IMR-90 (cell line): ENCODE measurements around the gene ZNF341. TPM values are rescaled to one million over a fixed set of nuclear protein-coding genes. Genes with fewer than 3 reads are reported as not detected.

Source experiments
- ATAC-seq: fragments of 200-7000 bp; cut with Tn5 transposase; 2 replicates; pipeline ENCODE4 v1.9.1; 2020; ENCODE audit warnings: low read depth, mild to moderate bottlenecking, moderate library complexity
- BruUV-seq: library from RNA; stranded (reverse); fragments of 400-500 nt; replicated peaks from 2 replicates; lab custom pipeline; 2021; lab: Mats Ljungman, UMichigan
- CTCF ChIA-PET: fragments of 300-600 bp; formaldehyde crosslinking; extraction: SDS; loops from one replicate; lab custom pipeline; 2021; ENCODE audit warnings: antibody characterized with exemption; lab: Yijun Ruan, JAX
- POLR2A ChIA-PET: fragments of 300-600 bp; sonication (Branson Sonifier 250); formaldehyde crosslinking; loops from one replicate; lab custom pipeline; 2022; ENCODE audit warnings: antibody characterized with exemption; ENCODE audit not compliant: unreplicated experiment; lab: Charles Lee
- DNase-seq: peaks from one replicate; pipeline ENCODE4 v3.0.0; 2013
- H2AFZ ChIP-seq: replicated peaks from 2 replicates; pipeline ENCODE3; 2013; ENCODE audit warnings: low read length, mild to moderate bottlenecking; ENCODE audit not compliant: poor library complexity
- H2AK5ac ChIP-seq: 2 replicates; pipeline ENCODE4 v1.6.1; 2013; ENCODE audit warnings: low read depth, low read length, inconsistent platforms
- H2AK9ac ChIP-seq: replicated peaks from 2 replicates; pipeline ENCODE3; 2013; ENCODE audit warnings: mild to moderate bottlenecking, low read depth, low read length, moderate library complexity; ENCODE audit not compliant: poor library complexity
- H2BK120ac ChIP-seq: 2 replicates; pipeline ENCODE4 v1.6.1; 2013; ENCODE audit warnings: low read depth, low read length, inconsistent platforms
- H2BK15ac ChIP-seq: 3 replicates; pipeline ENCODE4 v1.6.1; 2013; ENCODE audit warnings: low read depth, low read length, inconsistent platforms
- H2BK20ac ChIP-seq: 2 replicates; pipeline ENCODE4 v1.6.1; 2013; ENCODE audit warnings: low read depth, mild to moderate bottlenecking, inconsistent platforms, low read length, moderate library complexity
- H2BK5ac ChIP-seq: 2 replicates; pipeline ENCODE4 v1.6.1; 2013; ENCODE audit warnings: mild to moderate bottlenecking, low read depth, low read length, inconsistent platforms; ENCODE audit not compliant: poor library complexity, severe bottlenecking
- H3K14ac ChIP-seq: replicated peaks from 2 replicates; pipeline ENCODE4 v1.6.1; 2013; ENCODE audit warnings: low read depth, low read length, inconsistent platforms
- H3K18ac ChIP-seq: 2 replicates; pipeline ENCODE4 v1.6.1; 2013; ENCODE audit warnings: low read depth, low read length, control low read depth
- H3K23ac ChIP-seq: 2 replicates; pipeline ENCODE4 v1.6.1; 2013; ENCODE audit warnings: low read depth, low read length, inconsistent platforms
- H3K27ac ChIP-seq: 2 replicates; pipeline ENCODE4 v1.5.1; 2013; ENCODE audit warnings: mild to moderate bottlenecking, control low read depth, low read length; ENCODE audit not compliant: insufficient read depth
- H3K27me3 ChIP-seq: 2 replicates; pipeline ENCODE4 v1.6.1; 2013; ENCODE audit warnings: low read length; ENCODE audit not compliant: control insufficient read depth, insufficient read depth
- H3K36me3 ChIP-seq: 2 replicates; pipeline ENCODE4 v1.6.1; 2013; ENCODE audit warnings: low read length, mixed read lengths; ENCODE audit not compliant: control insufficient read depth, insufficient read depth
- H3K4ac ChIP-seq: 2 replicates; pipeline ENCODE4 v1.6.1; 2013; ENCODE audit warnings: low read depth, low read length, inconsistent platforms
- H3K4me1 ChIP-seq: 2 replicates; pipeline ENCODE4 v1.6.1; 2013; ENCODE audit warnings: low read length, mixed read lengths; ENCODE audit not compliant: control insufficient read depth, insufficient read depth
- H3K4me2 ChIP-seq: 2 replicates; pipeline ENCODE4 v1.6.1; 2013; ENCODE audit warnings: low read depth, mild to moderate bottlenecking, control low read depth, low read length, moderate library complexity
- H3K4me3 ChIP-seq: 2 replicates; pipeline ENCODE4 v1.5.1; 2013; ENCODE audit warnings: low read depth, mild to moderate bottlenecking, control low read depth, low read length, moderate library complexity; ENCODE audit not compliant: insufficient read depth
- H3K56ac ChIP-seq: 2 replicates; pipeline ENCODE4 v1.6.1; 2013; ENCODE audit warnings: low read length, inconsistent platforms; ENCODE audit not compliant: insufficient read depth; ENCODE audit errors: extremely low read depth
- H3K79me1 ChIP-seq, 2 experiments: 2 replicates each; pipeline ENCODE4 v1.6.1; 2013; ENCODE audit warnings: low read length in 2 of 2, inconsistent platforms in 1 of 2, low read depth in 1 of 2
- H3K9ac ChIP-seq: 2 replicates; pipeline ENCODE4 v1.6.1; 2013; ENCODE audit warnings: low read depth, low read length, control low read depth
- H3K9me1 ChIP-seq: 2 replicates; pipeline ENCODE4 v1.6.1; 2013; ENCODE audit warnings: low read length, inconsistent platforms; ENCODE audit not compliant: insufficient read depth
- H3K9me3 ChIP-seq: 2 replicates; pipeline ENCODE4 v1.6.1; 2013; ENCODE audit warnings: low read length; ENCODE audit not compliant: control insufficient read depth, insufficient read depth
- H4K20me1 ChIP-seq: 2 replicates; pipeline ENCODE4 v1.6.1; 2013; ENCODE audit warnings: low read length, inconsistent platforms; ENCODE audit not compliant: insufficient read depth
- H4K5ac ChIP-seq: 2 replicates; pipeline ENCODE4 v1.6.1; 2013; ENCODE audit warnings: mild to moderate bottlenecking, low read depth, low read length, control low read depth
- H4K8ac ChIP-seq, 2 experiments: 2 replicates each; pipeline ENCODE4 v1.6.1; 2013; ENCODE audit warnings: low read depth in 2 of 2, low read length in 2 of 2, control low read depth in 1 of 2, inconsistent platforms in 1 of 2
- H4K91ac ChIP-seq: 2 replicates; pipeline ENCODE4 v1.6.1; 2013; ENCODE audit warnings: low read depth, low read length, inconsistent platforms; ENCODE audit not compliant: insufficient read depth
- BHLHE40 ChIP-seq: fragments of 150-350 bp; IDR thresholded peaks from 2 replicates; pipeline ENCODE4 v1.6.1; 2016; ENCODE audit warnings: mild to moderate bottlenecking, low read depth, low read length
- CEBPB ChIP-seq: IDR thresholded peaks from 2 replicates; pipeline ENCODE4 v1.6.1; 2012; ENCODE audit warnings: low read depth, low read length, improper control_type of control experiment
- CTCF ChIP-seq: conservative IDR thresholded peaks from 2 replicates; pipeline ENCODE4 v1.5.1; 2012; ENCODE audit warnings: mild to moderate bottlenecking, low read depth, low read length, improper control_type of control experiment
- FOS ChIP-seq: fragments of 150-350 bp; IDR thresholded peaks from 2 replicates; pipeline ENCODE4 v1.6.1; 2016; ENCODE audit warnings: low read depth, low read length
- MAFK ChIP-seq: IDR thresholded peaks from 2 replicates; pipeline ENCODE4 v1.6.1; 2012; ENCODE audit warnings: low read depth, low read length, improper control_type of control experiment
- MAZ ChIP-seq: IDR thresholded peaks from 2 replicates; pipeline ENCODE4 v1.6.1; 2012; ENCODE audit warnings: low read depth, mild to moderate bottlenecking, low read length, improper control_type of control experiment, moderate library complexity, borderline replicate concordance
- POLR2A ChIP-seq: IDR thresholded peaks from 2 replicates; pipeline ENCODE4 v1.6.1; 2012; ENCODE audit warnings: mild to moderate bottlenecking, low read depth, low read length
- RAD21 ChIP-seq: IDR thresholded peaks from 2 replicates; pipeline ENCODE4 v1.6.1; 2012; ENCODE audit warnings: low read length, improper control_type of control experiment
- RFX5 ChIP-seq: IDR thresholded peaks from 2 replicates; pipeline ENCODE4 v1.8.0; 2012; ENCODE audit warnings: low read depth, mild to moderate bottlenecking, low read length, moderate library complexity
- SMC3 ChIP-seq: fragments of 150-350 bp; IDR thresholded peaks from 2 replicates; pipeline ENCODE4 v1.6.1; 2016; ENCODE audit warnings: low read depth, mild to moderate bottlenecking, antibody characterized with exemption, low read length, moderate library complexity
- WGBS, 2 experiments: methylation state at CpG; one replicate each; pipeline versions ENCODE4 v1.1.5 to v1.1.7; 2013; ENCODE audit warnings: missing lambda C conversion rate in 2 of 2; ENCODE audit not compliant: insufficient read length in 1 of 2; ENCODE audit errors: extremely low coverage in 2 of 2; 5-methylcytosine and 5-hydroxymethylcytosine counted together
- dilution Hi-C: fragments of 300-500 bp; cut with HindIII; formaldehyde crosslinking; loops from one replicate; pipeline ENCODE4 v1.14.3; 2018; ENCODE audit warnings: low sequenced_read_pairs; ENCODE audit not compliant: unreplicated experiment
- in situ Hi-C: fragments of 300-500 bp; cut with MboI; formaldehyde crosslinking; loops from 3 replicates; pipeline ENCODE4 v1.14.3; 2019; ENCODE audit warnings: low sequenced_read_pairs, inconsistent platforms, mixed read lengths
- intact Hi-C: fragments of 100-400 bp; cut with micrococcal nuclease; formaldehyde crosslinking; loops from 2 replicates; pipeline ENCODE4 v1.10.0; 2022
- polyA plus RNA-seq, 3 experiments: library from polyadenylated mRNA; depleted of rRNA; stranded (reverse); fragments of >200 nt; gene quantifications; 2 replicates each; pipeline ENCODE4 v1.2.3, GENCODE V29; 2012; ENCODE audit warnings: low replicate concordance in 1 of 3
- total RNA-seq: library from RNA; depleted of rRNA; stranded (reverse); fragments of >200 nt; gene quantifications from 2 replicates; pipeline ENCODE4 v1.2.3, GENCODE V29; 2012

Gene ZNF341
- total and polyA plus RNA-seq, 2 of the 4 experiments (the other 2 are of a cell fraction): 1.1 to 3.4 TPM

- Histone ChIP-seq H3K23ac (no peak overlapping the region), H3K4me1 (no peaks in the 10 kb centered on the region), H3K18ac (no peak overlapping the region), H2BK5ac (no peak overlapping the region), H2BK15ac (no peak overlapping the region), H3K56ac (no peak overlapping the region), H4K20me1 (no peaks in the 10 kb centered on the region; the same call in 1 of the 2 replicates), H4K5ac (no peak overlapping the region), H4K91ac (no peak overlapping the region), H3K4ac (no peak overlapping the region), H3K36me3 (no peaks in the 10 kb centered on the region), H2BK120ac (no peak overlapping the region), H3K9ac (no peak overlapping the region), H2BK20ac (no peak overlapping the region), H3K27me3 (no peaks in the 10 kb centered on the region), H2AFZ (no peak overlapping the region), H3K4me2 (no peak overlapping the region), H3K79me1 (no peaks in the 10 kb centered on the region), H4K8ac (no peak overlapping the region), H2AK9ac (no peak overlapping the region), H3K4me3 (no peak overlapping the region), H3K27ac (no peak overlapping the region), H3K14ac (no peak overlapping the region), H3K9me3 (no peaks in the 10 kb centered on the region), H2AK5ac (no peak overlapping the region), H3K9me1 (no peaks in the 10 kb centered on the region)
- ChIA-PET CTCF (interaction anchor here (0.6 to 0.7 kb wide), 2 partner anchors 23 to 1102 kb away, joined by 3 to 4 read pairs; no protein-coding TSS in a partner anchor), POLR2A (no interaction called here)
- in situ Hi-C loops (no loop called here), dilution Hi-C loops (no loop called here), intact Hi-C loops (no loop called here)
- ATAC-seq: no peak
- WGBS, 2 experiments: 94% methylated on average over 6 of the region's 27 CpGs; no CpG with 5 or more reads in 1 of the 2 experiments
- TF ChIP-seq SMC3 (no peak), MAFK (no peak), RAD21 (no peak), MAZ (no peak), BHLHE40 (no peak), CTCF (no peak), RFX5 (no peak), FOS (no peak), POLR2A (no peak), CEBPB (no peak)
- no peak for DNase-seq
- BruUV-seq: no TSS peak
Measured at GRCh38 chr20:33701629-33702450, 30.0 kb upstream of the ZNF341 start.
